Pancreas (tissue), 10 donors: Measurements from ENCODE around the gene IQCE. TPM values are rescaled to one million over a fixed set of nuclear protein-coding genes. Genes with fewer than 3 reads are reported as not detected.
A peak's percentile ranks its signal among the peaks of the same experiment; 100 is the strongest.

Experiments
- ATAC-seq, 4 donors: fragments of 200-7000 bp; cut with Tn5 transposase; one replicate each; pipeline versions ENCODE4 v1.8.0 to v1.9.1; 2020; ENCODE audit warnings: mild to moderate bottlenecking in 4 of 4, moderate library complexity in 4 of 4
- DNase-seq, 6 donors: peaks; one replicate each; pipeline ENCODE4 v3.0.0-alpha.2; 2020
- FAIRE-seq: peaks from 2 replicates; lab custom pipeline; 2012; peaks lifted over from hg19 to GRCh38; lab: Jason Lieb, UNC
- H3K27ac ChIP-seq, 4 donors: fragments of 200-600 bp; sonication (generic); 1 replicate in 3 of 4; 2 replicates in 1 of 4; pipeline versions ENCODE4 v1.5.0 to v1.8.0; 2020
- H3K27me3 ChIP-seq, 4 donors: fragments of 200-600 bp; one replicate each; pipeline ENCODE4 v1.8.0; 2021
- H3K36me3 ChIP-seq, 3 donors: fragments of 200-600 bp; sonication (generic) in 1 of 3; one replicate each; pipeline versions ENCODE4 v1.5.0 to v1.8.0; 2020 to 2021
- H3K4me1 ChIP-seq, 3 donors: fragments of 200-600 bp; one replicate each; pipeline ENCODE4 v1.8.0; 2021
- H3K4me3 ChIP-seq, 4 donors: fragments of 200-600 bp; sonication (generic) in 2 of 4; one replicate each; pipeline versions ENCODE4 v1.5.0 to v1.8.0; 2020 to 2021
- H3K9me3 ChIP-seq, 4 donors: fragments of 200-600 bp; one replicate each; pipeline ENCODE4 v1.8.0; 2021
- CTCF ChIP-seq, 4 donors: fragments of 200-600 bp; sonication (generic) in 3 of 4; IDR thresholded peaks; one replicate each; pipeline versions ENCODE4 v1.5.0 to v1.8.0; 2021; ENCODE audit warnings: antibody characterized with exemption in 4 of 4
- WGBS, 2 donors: extraction: QIAGEN DNeasy Blood & Tissue Kit; methylation state at CpG; one replicate each; pipeline ENCODE4 v1.1.7; 2013; 5-methylcytosine and 5-hydroxymethylcytosine counted together
- intact Hi-C, 3 donors: fragments of 100-400 bp; cut with DNase I; formaldehyde crosslinking; loops; one replicate each; pipeline versions ENCODE4 v1.11.1 to v1.14.2; 2022
- polyA plus RNA-seq, 2 donors: library from polyadenylated mRNA; stranded (reverse); fragments of 200-250 nt; gene quantifications; one replicate each; pipeline ENCODE4 v1.2.3, GENCODE V29; 2013
- total RNA-seq, 6 donors: library from RNA; stranded (reverse); fragmentation: NEBNext Ultra II Directional in 4 of 6; extraction: Animal tissue kit (Norgen Biotek cat#: 25700) in 4 of 6; gene quantifications; one replicate each; pipeline versions ENCODE4 v1.2.1 to v1.2.4, GENCODE V29; 2021 to 2023
- donor health status: healthy with polysubstance abuse.
- donor health status: DM: no; HTN: no; CAD: no; lungs with moderate emphysema.
- donor health status: DM: no; HTN: no; CAD: no.
- donor health status: control.
- donor health status: control.
- donor health status: Bipolar disorder and iron deficiency.
- donor health status: DM: yes; HTN: yes; CAD: no.
- donor health status: DM: no; HTN: no; CAD: no.
- donor health status: DM: no; HTN: no; CAD: no.
- donor health status: DM: yes; HTN: yes; CAD: no.

Gene IQCE
- total and polyA plus RNA-seq, 8 donors: 8.8 to 14.1 (median 10.9) TPM

- no peak overlapping the region for H3K27ac ChIP-seq
- H3K9me3 ChIP-seq: no peaks in the 10 kb centered on the region
- no peak for ATAC-seq
- no peaks in the 10 kb centered on the region for H3K36me3 ChIP-seq
- 78 to 80% methylated on average over 9 of the region's 9 CpGs for WGBS, 2 donors
- H3K4me3 ChIP-seq: no peak overlapping the region
- DNase-seq: no peak
- H3K27me3 ChIP-seq: no peaks in the 10 kb centered on the region
- intact Hi-C loops: no loop called here
- TF ChIP-seq CTCF (IDR thresholded peaks at IDR 0.05): no peak
- no peak for FAIRE-seq
- H3K4me1 ChIP-seq: peaks cover 4 to 20% (median 6%) of the 10 kb centered on the region in 3 donors
Observed at GRCh38 chr7:2514473-2515423, 44.0 kb upstream of the IQCE start.

- H3K36me3 ChIP-seq: no peaks in the 10 kb centered on the region
- 91 to 94% methylated on average over 14 to 15 of the region's 15 CpGs for WGBS, 2 donors
- DNase-seq (peak in 2 of 6 donors; percentile 23 to 74), ATAC-seq (no peak), FAIRE-seq (no peak)
- no peak overlapping the region for H3K27ac ChIP-seq
- H3K27me3 ChIP-seq: no peaks in the 10 kb centered on the region
- no peak for TF ChIP-seq CTCF (IDR thresholded peaks at IDR 0.05)
- intact Hi-C loops: no loop called here
- H3K4me1 ChIP-seq: peaks cover 4 to 20% (median 6%) of the 10 kb centered on the region in 3 donors
- no peaks in the 10 kb centered on the region for H3K9me3 ChIP-seq
- no peak overlapping the region for H3K4me3 ChIP-seq
Observed at GRCh38 chr7:2515424-2516193, 43.2 kb upstream of the IQCE start.

- H3K27me3 ChIP-seq: no peaks in the 10 kb centered on the region
- DNase-seq (no peak), FAIRE-seq (no peak), ATAC-seq (no peak)
- no peak for TF ChIP-seq CTCF (IDR thresholded peaks at IDR 0.05)
- no peak overlapping the region for H3K27ac ChIP-seq
- no peaks in the 10 kb centered on the region for H3K36me3 ChIP-seq
- H3K4me1 ChIP-seq: peaks cover 3 to 16% (median 4%) of the 10 kb centered on the region in 3 donors
- H3K9me3 ChIP-seq: no peaks in the 10 kb centered on the region
- intact Hi-C loops: no loop called here
- WGBS, 2 donors: 83 to 85% methylated on average over 8 of the region's 8 CpGs
- H3K4me3 ChIP-seq: no peak overlapping the region
Observed at GRCh38 chr7:2516194-2516555, 42.6 kb upstream of the IQCE start.

- FAIRE-seq: no peak
- peaks cover 0 to 8% (median 0%) of the 10 kb centered on the region in 3 donors for H3K4me1 ChIP-seq
Observed at GRCh38 chr7:2517026-2517425, 41.8 kb upstream of the IQCE start.

More at GRCh38 chr7:2517026-2517425, 41.8 kb upstream of the IQCE start:
- ATAC-seq: no peak
- Histone ChIP-seq H3K36me3 (no peaks in the 10 kb centered on the region), H3K9me3 (no peaks in the 10 kb centered on the region), H3K27me3 (no peaks in the 10 kb centered on the region), H3K27ac (no peak overlapping the region), H3K4me3 (no peak overlapping the region)
- no peak for TF ChIP-seq CTCF (IDR thresholded peaks at IDR 0.05)
- DNase-seq: no peak
- 81 to 87% methylated on average over 8 of the region's 8 CpGs for WGBS, 2 donors
- intact Hi-C loops: no loop called here
